A549 (cell line): ENCODE data around the gene TIMM44. TPM values are rescaled to one million over a fixed set of nuclear protein-coding genes. Genes with fewer than 3 reads are reported as not detected.

ENCODE experiments used
- ATAC-seq, 2 experiments: fragments of 200-7000 bp in 1 of 2; fragments of >200 bp in 1 of 2; cut with Nextera tagmentation in 1 of 2; cut with Tn5 transposase in 1 of 2; 3 replicates each; pipeline versions ENCODE4 v1.8.0 to v1.9.1; 2018 to 2020; ENCODE audit warnings: mild to moderate bottlenecking in 1 of 2, moderate library complexity in 1 of 2
- CTCF ChIA-PET: fragments of 300-600 bp; sonication (Branson Sonifier 250); formaldehyde crosslinking; extraction: SDS; loops from one replicate; lab custom pipeline; 2021; ENCODE audit warnings: antibody characterized with exemption, inconsistent platforms; lab: Yijun Ruan, JAX
- POLR2A ChIA-PET: fragments of 350-600 bp; formaldehyde crosslinking; extraction: SDS; loops from one replicate; lab custom pipeline; 2021; ENCODE audit warnings: antibody characterized with exemption, inconsistent platforms; lab: Yijun Ruan, JAX
- DNase-seq, 2 experiments: peaks; one replicate each; pipeline versions ENCODE4 v3.0.0 to v3.0.0-alpha.2; 2011 to 2016; ENCODE audit warnings: low read depth in 1 of 2, low spot score in 1 of 2
- FAIRE-seq: peaks from 2 replicates; lab custom pipeline; 2011; peaks lifted over from hg19 to GRCh38; lab: Jason Lieb, UNC
- H3K27ac ChIP-seq, 2 experiments: fragments of >200 bp; sonication (Bioruptor Twin); formaldehyde crosslinking; 3 replicates each; pipeline ENCODE4 v1.5.1; 2016 to 2017
- H3K4me1 ChIP-seq: fragments of >200 bp; sonication (Bioruptor Twin); formaldehyde crosslinking; 3 replicates; pipeline ENCODE4 v1.6.1; 2016
- H3K4me2 ChIP-seq: fragments of >200 bp; sonication (Bioruptor Twin); formaldehyde crosslinking; 3 replicates; pipeline ENCODE4 v1.6.1; 2016
- H3K4me3 ChIP-seq: fragments of >200 bp; sonication (Bioruptor Twin); formaldehyde crosslinking; 3 replicates; pipeline ENCODE4 v1.5.1; 2016
- H3K9me3 ChIP-seq: fragments of >200 bp; sonication (Bioruptor Twin); formaldehyde crosslinking; 3 replicates; pipeline ENCODE4 v1.6.1; 2016
- ATOH8 ChIP-seq: fragments of 250-450 bp; sonication (Bioruptor Pico); IDR thresholded peaks from 2 replicates; pipeline ENCODE4 v1.5.0; 2020; ENCODE audit warnings: low read depth, mild to moderate bottlenecking, moderate library complexity
- CHD2 ChIP-seq: fragments of 150-350 bp; IDR thresholded peaks from 2 replicates; pipeline ENCODE4 v1.6.1; 2014; ENCODE audit warnings: low read length; ENCODE audit not compliant: partially characterized antibody
- CHD4 ChIP-seq: fragments of 200-600 bp; sonication (generic); IDR thresholded peaks from 2 replicates; pipeline ENCODE4 v1.6.1; 2016; ENCODE audit warnings: antibody characterized with exemption, mild to moderate bottlenecking, borderline replicate concordance
- EP300 ChIP-seq, 2 experiments: fragments of >200 bp; sonication (Bioruptor Twin); formaldehyde crosslinking; IDR thresholded peaks; 2 replicates in 1 of 2; 3 replicates in 1 of 2; pipeline ENCODE4 v1.6.1; 2016 to 2017
- FOSB ChIP-seq: fragments of 250-450 bp; sonication (Bioruptor Pico); IDR thresholded peaks from 2 replicates; pipeline ENCODE4 v1.5.0; 2020; ENCODE audit warnings: mild to moderate bottlenecking, moderate library complexity
- FOSL2 ChIP-seq, 2 experiments: fragments of 450-650 bp in 1 of 2; fragments of >200 bp in 1 of 2; sonication (Bioruptor Twin) in 1 of 2; formaldehyde crosslinking; IDR thresholded peaks; 2 replicates each; pipeline versions ENCODE4 v1.5.0 to v1.6.1; 2016 to 2020; ENCODE audit warnings: mild to moderate bottlenecking in 1 of 2, moderate library complexity in 1 of 2
- GATA3 ChIP-seq: IDR thresholded peaks from 2 replicates; pipeline ENCODE4 v1.6.1; 2012; ENCODE audit warnings: borderline replicate concordance
- HEYL ChIP-seq: fragments of 250-450 bp; sonication (Bioruptor Pico); IDR thresholded peaks from 2 replicates; pipeline ENCODE4 v1.8.0; 2021; ENCODE audit warnings: mild to moderate bottlenecking, moderate library complexity
- HOXB13 ChIP-seq: fragments of 250-450 bp; sonication (Bioruptor Pico); IDR thresholded peaks from 2 replicates; pipeline ENCODE4 v1.5.0; 2020; ENCODE audit warnings: low read depth, mild to moderate bottlenecking, moderate library complexity
- JUN ChIP-seq, 2 experiments: fragments of >200 bp; sonication (Bioruptor Twin); formaldehyde crosslinking; IDR thresholded peaks; 2 replicates in 1 of 2; 3 replicates in 1 of 2; pipeline ENCODE4 v1.6.1; 2016 to 2017
- MAFK ChIP-seq: fragments of 450-650 bp; IDR thresholded peaks from 2 replicates; pipeline ENCODE4 v1.6.1; 2014; ENCODE audit not compliant: partially characterized antibody
- MAX ChIP-seq: IDR thresholded peaks from 2 replicates; pipeline ENCODE4 v1.6.1; 2012
- NFE2L2 ChIP-seq: fragments of 150-350 bp; conservative IDR thresholded peaks from 2 replicates; pipeline ENCODE4 v1.6.1; 2014; ENCODE audit warnings: low read length
- PBX3 ChIP-seq: IDR thresholded peaks from 2 replicates; pipeline ENCODE4 v1.6.1; 2012
- POLR2A ChIP-seq: IDR thresholded peaks from 2 replicates; pipeline ENCODE4 v1.6.1; 2012; ENCODE audit warnings: mild to moderate bottlenecking, low read length
- POLR2AphosphoS2 ChIP-seq: conservative IDR thresholded peaks from 2 replicates; pipeline ENCODE4 v1.6.1; 2012; ENCODE audit warnings: low read length, improper control_type of control experiment, inconsistent platforms
- RFX5 ChIP-seq: fragments of 450-650 bp; IDR thresholded peaks from 2 replicates; pipeline ENCODE4 v1.7.1; 2014; ENCODE audit warnings: antibody characterized with exemption, mild to moderate bottlenecking, moderate library complexity
- RNF2 ChIP-seq: fragments of 200-600 bp; sonication (generic); IDR thresholded peaks from 2 replicates; pipeline ENCODE4 v1.6.1; 2016; ENCODE audit warnings: low read depth, mild to moderate bottlenecking, antibody characterized with exemption, moderate library complexity, borderline replicate concordance
- SMC3 ChIP-seq: fragments of >200 bp; sonication (Bioruptor Twin); formaldehyde crosslinking; IDR thresholded peaks from 3 replicates; pipeline ENCODE4 v1.6.1; 2018; ENCODE audit warnings: inconsistent platforms
- SREBF2 ChIP-seq: fragments of 450-650 bp; IDR thresholded peaks from 2 replicates; pipeline ENCODE4 v1.6.1; 2014; ENCODE audit warnings: mild to moderate bottlenecking, moderate library complexity
- TFCP2L1 ChIP-seq: fragments of 250-450 bp; sonication (Bioruptor Pico); IDR thresholded peaks from 2 replicates; pipeline ENCODE4 v1.5.0; 2021; ENCODE audit warnings: mild to moderate bottlenecking
- TP53 ChIP-seq: fragments of 250-450 bp; sonication (Bioruptor Pico); IDR thresholded peaks from 2 replicates; pipeline ENCODE4 v1.5.0; 2021; ENCODE audit warnings: mild to moderate bottlenecking, moderate library complexity
- ZNF302 ChIP-seq: fragments of 250-450 bp; sonication (Bioruptor Pico); IDR thresholded peaks from 2 replicates; pipeline ENCODE4 v1.9.0; 2021; ENCODE audit warnings: inconsistent platforms, mild to moderate bottlenecking, moderate library complexity
- WGBS: methylation state at CpG from one replicate; pipeline ENCODE4 v1.1.6; 2017; ENCODE audit errors: missing lambda C conversion rate; 5-methylcytosine and 5-hydroxymethylcytosine counted together
- polyA plus RNA-seq, 4 experiments: library from polyadenylated mRNA; depleted of rRNA in 3 of 4; stranded (reverse); fragments of >200 nt; fragmentation: RNase III in 1 of 4; extraction: RNeasy Plus Mini Kit Qiagen cat#74134 plus additional on column Dnase treatment in 1 of 4; gene quantifications; 2 replicates in 3 of 4; 3 replicates in 1 of 4; pipeline ENCODE4 v1.2.3, GENCODE V29; 2011 to 2017
- TF ChIP-seq, protein P1 (sequence below): fragments of >200 bp; sonication (Bioruptor Twin); formaldehyde crosslinking; IDR thresholded peaks from 2 replicates; pipeline ENCODE4 v1.6.1; 2016
- TF ChIP-seq, protein P2 (sequence below): fragments of 450-650 bp; IDR thresholded peaks from 2 replicates; pipeline ENCODE4 v1.6.1; 2014; ENCODE audit warnings: antibody characterized with exemption
- TF ChIP-seq, protein P3 (sequence below): fragments of 200-600 bp; sonication (generic); IDR thresholded peaks from 2 replicates; pipeline ENCODE4 v1.6.1; 2016; ENCODE audit warnings: antibody characterized with exemption, mild to moderate bottlenecking, moderate library complexity

The TIMM44 gene
- polyA plus RNA-seq, 2 of the 4 experiments (the other 2 are of a cell fraction) = 29.7 to 53.2 TPM

- Histone ChIP-seq H3K4me1 (peaks cover 8% of the 10 kb centered on the region), H3K4me3 (no peak overlapping the region), H3K9me3 (no peaks in the 10 kb centered on the region), H3K27ac (no peak overlapping the region), H3K4me2 (no peak overlapping the region)
- TF ChIP-seq RNF2 (no peak), EP300 (IDR thresholded peaks at IDR 0.05) (no peak), FOSL2 (IDR thresholded peaks at IDR 0.05) (no peak), FOSL2 (CRISPR knock-in tag; IDR thresholded peaks at IDR 0.05) (no peak), TP53 (CRISPR knock-in tag) (no peak), FOSB (CRISPR knock-in tag) (no peak), SMC3 (no peak), PBX3 (no peak), TFCP2L1 (CRISPR knock-in tag) (no peak), SREBF2 (no peak)
- 94% methylated on average over 19 of the region's 19 CpGs for WGBS
- CTCF ChIA-PET = interaction anchor here (1.7 kb wide), 1 partner anchor 10 kb away, joined by 7 read pairs; no protein-coding TSS in a partner anchor
- POLR2A ChIA-PET = interaction anchor here (0.7 kb wide), 1 partner anchor 10 kb away, joined by 3 read pairs; no protein-coding TSS in a partner anchor
- ATAC-seq = no peak
- no peak for DNase-seq
- no peak for FAIRE-seq
These were observed 36.3 kb downstream of the TIMM44 start for GRCh38 chr19:7907122-7907521.

DNA sequence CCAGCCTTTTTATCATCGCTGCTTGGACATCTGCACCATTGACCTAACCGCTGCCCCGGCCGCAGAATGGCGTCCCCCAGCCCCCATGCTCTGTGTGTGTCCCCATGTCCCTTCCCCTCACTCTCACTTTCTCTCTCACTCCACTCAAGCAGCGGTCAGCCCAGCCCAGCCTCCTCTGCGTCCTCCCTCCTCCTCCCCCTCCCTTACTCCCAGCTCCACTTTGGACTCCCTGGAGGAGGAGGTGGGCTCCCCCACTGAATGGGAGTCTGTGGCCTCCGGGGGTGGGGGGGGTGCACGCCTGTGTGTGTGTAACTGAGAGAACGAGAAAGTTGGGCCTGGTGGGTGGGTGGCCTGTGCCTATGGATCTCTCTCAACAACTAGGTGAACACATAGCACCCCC lies 37.6 kb downstream of the TIMM44 start:
- peaks cover 8% of the 10 kb centered on the region for H3K4me1 ChIP-seq
- ATAC-seq (no peak), FAIRE-seq (no peak), DNase-seq (no peak)
- no peak overlapping the region for H3K27ac ChIP-seq
- WGBS = 88% methylated on average over 5 of the region's 10 CpGs
- no peak overlapping the region for H3K4me3 ChIP-seq
- CTCF ChIA-PET = interaction anchor here (1.7 kb wide), 1 partner anchor 11 kb away, joined by 7 read pairs; no protein-coding TSS in a partner anchor
- POLR2A ChIA-PET = no interaction called here
- no peak for TF ChIP-seq ATOH8
- TF ChIP-seq, protein P1, sequence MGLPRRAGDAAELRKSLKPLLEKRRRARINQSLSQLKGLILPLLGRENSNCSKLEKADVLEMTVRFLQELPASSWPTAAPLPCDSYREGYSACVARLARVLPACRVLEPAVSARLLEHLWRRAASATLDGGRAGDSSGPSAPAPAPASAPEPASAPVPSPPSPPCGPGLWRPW = no peak
- TF ChIP-seq POLR2A = no peak
- no peak for TF ChIP-seq ZNF302 (CRISPR knock-in tag)
- TF ChIP-seq NFE2L2 = no peak
- no peak for TF ChIP-seq EP300 (IDR thresholded peaks at IDR 0.05)
- TF ChIP-seq CHD2 = no peak
- TF ChIP-seq TFCP2L1 (CRISPR knock-in tag) = no peak
- no peak for TF ChIP-seq MAX
- TF ChIP-seq, protein P2, sequence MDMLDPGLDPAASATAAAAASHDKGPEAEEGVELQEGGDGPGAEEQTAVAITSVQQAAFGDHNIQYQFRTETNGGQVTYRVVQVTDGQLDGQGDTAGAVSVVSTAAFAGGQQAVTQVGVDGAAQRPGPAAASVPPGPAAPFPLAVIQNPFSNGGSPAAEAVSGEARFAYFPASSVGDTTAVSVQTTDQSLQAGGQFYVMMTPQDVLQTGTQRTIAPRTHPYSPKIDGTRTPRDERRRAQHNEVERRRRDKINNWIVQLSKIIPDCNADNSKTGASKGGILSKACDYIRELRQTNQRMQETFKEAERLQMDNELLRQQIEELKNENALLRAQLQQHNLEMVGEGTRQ = no peak
- TF ChIP-seq POLR2AphosphoS2 = no peak
- TF ChIP-seq CHD4 = no peak
- TF ChIP-seq HOXB13 (CRISPR knock-in tag) = no peak
- TF ChIP-seq RFX5 = no peak
- H3K4me2 ChIP-seq = no peak overlapping the region
- H3K9me3 ChIP-seq = no peaks in the 10 kb centered on the region

DNA sequence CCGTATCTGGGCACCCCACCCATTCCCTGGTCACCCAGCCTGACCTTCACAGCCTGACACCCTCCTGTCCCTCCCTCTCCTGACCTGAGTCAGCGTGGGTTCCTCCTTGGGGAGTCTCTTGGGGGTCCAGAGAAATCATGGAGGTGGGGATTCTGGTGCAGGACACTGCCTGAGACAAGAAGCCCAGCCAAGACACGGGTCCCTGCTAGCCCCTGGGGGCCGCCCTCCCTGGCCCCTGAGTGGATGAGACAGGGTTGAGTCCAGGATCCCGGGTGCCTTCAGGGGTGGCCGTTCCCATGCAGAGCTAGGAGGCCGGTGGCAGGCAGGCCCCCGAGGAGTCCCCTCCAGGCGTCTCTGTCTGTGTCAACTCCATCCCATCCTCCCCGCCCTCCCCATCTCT lies 38.2 kb downstream of the TIMM44 start:
- no peak for ATAC-seq
- FAIRE-seq = no peak
- 72% methylated on average over 7 of the region's 10 CpGs for whole genome bisulfite sequencing
- CTCF ChIA-PET = no interaction called here
- DNase-seq = no peak
- no peaks in the 10 kb centered on the region for H3K9me3 ChIP-seq
- H3K4me1 ChIP-seq = peaks cover 8% of the 10 kb centered on the region
- H3K4me3 ChIP-seq = no peak overlapping the region; the same call in 2 of the 3 replicates
- no peak for TF ChIP-seq JUN (IDR thresholded peaks at IDR 0.05)
- TF ChIP-seq CHD4 = no peak
- TF ChIP-seq GATA3 = no peak
- TF ChIP-seq, protein P3, sequence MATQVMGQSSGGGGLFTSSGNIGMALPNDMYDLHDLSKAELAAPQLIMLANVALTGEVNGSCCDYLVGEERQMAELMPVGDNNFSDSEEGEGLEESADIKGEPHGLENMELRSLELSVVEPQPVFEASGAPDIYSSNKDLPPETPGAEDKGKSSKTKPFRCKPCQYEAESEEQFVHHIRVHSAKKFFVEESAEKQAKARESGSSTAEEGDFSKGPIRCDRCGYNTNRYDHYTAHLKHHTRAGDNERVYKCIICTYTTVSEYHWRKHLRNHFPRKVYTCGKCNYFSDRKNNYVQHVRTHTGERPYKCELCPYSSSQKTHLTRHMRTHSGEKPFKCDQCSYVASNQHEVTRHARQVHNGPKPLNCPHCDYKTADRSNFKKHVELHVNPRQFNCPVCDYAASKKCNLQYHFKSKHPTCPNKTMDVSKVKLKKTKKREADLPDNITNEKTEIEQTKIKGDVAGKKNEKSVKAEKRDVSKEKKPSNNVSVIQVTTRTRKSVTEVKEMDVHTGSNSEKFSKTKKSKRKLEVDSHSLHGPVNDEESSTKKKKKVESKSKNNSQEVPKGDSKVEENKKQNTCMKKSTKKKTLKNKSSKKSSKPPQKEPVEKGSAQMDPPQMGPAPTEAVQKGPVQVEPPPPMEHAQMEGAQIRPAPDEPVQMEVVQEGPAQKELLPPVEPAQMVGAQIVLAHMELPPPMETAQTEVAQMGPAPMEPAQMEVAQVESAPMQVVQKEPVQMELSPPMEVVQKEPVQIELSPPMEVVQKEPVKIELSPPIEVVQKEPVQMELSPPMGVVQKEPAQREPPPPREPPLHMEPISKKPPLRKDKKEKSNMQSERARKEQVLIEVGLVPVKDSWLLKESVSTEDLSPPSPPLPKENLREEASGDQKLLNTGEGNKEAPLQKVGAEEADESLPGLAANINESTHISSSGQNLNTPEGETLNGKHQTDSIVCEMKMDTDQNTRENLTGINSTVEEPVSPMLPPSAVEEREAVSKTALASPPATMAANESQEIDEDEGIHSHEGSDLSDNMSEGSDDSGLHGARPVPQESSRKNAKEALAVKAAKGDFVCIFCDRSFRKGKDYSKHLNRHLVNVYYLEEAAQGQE = no peak
- TF ChIP-seq MAFK = no peak
- no peak for TF ChIP-seq SREBF2
- TF ChIP-seq NFE2L2 = no peak
- TF ChIP-seq HEYL = no peak
- TF ChIP-seq, all 56 proteins: peak for 0
- no peak overlapping the region for H3K27ac ChIP-seq
- peak overlapping the region; percentile 86 for H3K4me2 ChIP-seq
- POLR2A ChIA-PET = no interaction called here
